ENCODE results near the gene KIAA0753. TPM values are rescaled to one million over a fixed set of nuclear protein-coding genes. Genes with fewer than 3 reads are reported as not detected.

Gene KIAA0753
- total and polyA plus RNA-seq, 2 of the 4 experiments (the other 2 are of a cell fraction): 10.2 to 17.6 TPM

DNA sequence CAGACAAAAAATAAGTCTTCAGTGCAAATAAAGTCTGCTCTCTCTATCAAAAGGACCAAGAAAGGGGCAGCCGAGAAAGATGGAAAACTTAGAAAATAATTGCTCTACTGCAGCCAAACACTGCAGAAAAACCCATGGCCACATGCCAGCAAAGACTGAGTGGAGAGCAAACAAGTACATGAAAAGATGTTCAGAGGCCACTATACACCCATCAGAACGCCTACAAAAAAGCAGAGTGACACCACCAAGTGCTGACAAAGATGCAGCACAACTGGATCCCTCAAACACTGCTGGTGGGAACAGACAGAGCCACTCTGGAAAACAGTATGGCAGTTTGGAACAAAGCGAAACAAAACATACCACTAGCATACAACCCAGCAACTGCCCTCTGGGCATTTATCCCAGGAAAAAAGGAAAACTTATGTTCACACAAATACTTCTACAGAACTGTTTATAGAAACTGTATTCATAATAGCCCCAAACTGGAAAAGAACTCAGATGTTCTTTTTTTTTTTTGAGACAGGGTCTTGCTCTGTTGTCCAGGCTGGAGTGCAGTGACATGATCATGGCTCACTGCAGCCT, 36.7 kb downstream of the KIAA0753 start:
- Histone ChIP-seq H4K91ac (ENCODE audit: insufficient read depth, low read depth, low read length) (no peak overlapping the region), H3K36me3 (ENCODE audit: control insufficient read depth, insufficient read depth, low read length) (peaks cover 39% of the 10 kb centered on the region), H2AK9ac (replicated peaks; ENCODE audit: low read depth, low read length, poor library complexity) (no peak overlapping the region), H3K4me1 (ENCODE audit: control insufficient read depth, insufficient read depth, low read length) (peaks cover 1% of the 10 kb centered on the region; the same call in 1 of the 2 replicates), H3K27ac (ENCODE audit: insufficient read depth, low read length) (peak overlapping the region; percentile 56; the same call in 1 of the 2 replicates), H4K5ac (ENCODE audit: low read depth, low read length) (no peak overlapping the region; the same call in 1 of the 2 replicates), H2BK5ac (ENCODE audit: low read depth, low read length, poor library complexity, severe bottlenecking) (no peak overlapping the region), H3K23ac (ENCODE audit: low read depth, low read length) (no peak overlapping the region; the same call in 1 of the 2 replicates), H4K8ac (ENCODE audit: low read depth in 2 of 2, low read length in 2 of 2) (no peak overlapping the region), H3K14ac (replicated peaks; ENCODE audit: low read depth, low read length) (no peak overlapping the region), H4K20me1 (ENCODE audit: insufficient read depth, low read length) (no peaks in the 10 kb centered on the region), H3K79me1 (ENCODE audit: low read depth in 1 of 2, low read length in 2 of 2) (peaks cover 16 to 30% of the 10 kb centered on the region in 2 experiments; a peak in 3 of 4 replicates), H3K9me1 (ENCODE audit: insufficient read depth, low read length) (no peaks in the 10 kb centered on the region; the same call in 1 of the 2 replicates), H2AFZ (replicated peaks; ENCODE audit: low read length, poor library complexity) (no peak overlapping the region), H3K27me3 (ENCODE audit: control insufficient read depth, insufficient read depth, low read length) (no peaks in the 10 kb centered on the region), H3K18ac (ENCODE audit: low read depth, low read length) (no peak overlapping the region), H3K9ac (ENCODE audit: low read depth, low read length) (no peak overlapping the region), H3K56ac (ENCODE audit: extremely low read depth, insufficient read depth, low read length) (no peak overlapping the region), H3K9me3 (ENCODE audit: control insufficient read depth, insufficient read depth, low read length) (no peaks in the 10 kb centered on the region), H3K4me2 (ENCODE audit: low read depth, low read length) (peak overlapping the region; percentile 18; the same call in 1 of the 2 replicates), H2AK5ac (ENCODE audit: low read depth, low read length) (no peak overlapping the region), H2BK120ac (ENCODE audit: low read depth, low read length) (no peak overlapping the region), H3K4ac (ENCODE audit: low read depth, low read length) (no peak overlapping the region), H2BK20ac (ENCODE audit: low read depth, low read length) (no peak overlapping the region), H3K4me3 (ENCODE audit: insufficient read depth, low read depth, low read length) (no peak overlapping the region), H2BK15ac (ENCODE audit: low read depth, low read length) (no peak overlapping the region)
- intact Hi-C loops (cut with micrococcal nuclease) (no loop called here), in situ Hi-C loops (cut with MboI; ENCODE audit: low sequenced_read_pairs) (no loop called here), dilution Hi-C loops (cut with HindIII; ENCODE audit: low sequenced_read_pairs, unreplicated experiment) (no loop called here)
- CTCF ChIA-PET: no interaction called here
- ATAC-seq (ENCODE audit: low read depth) (peak; percentile 82), DNase-seq (peak; percentile 30)
- TF ChIP-seq POLR2A (IDR thresholded peaks at IDR 0.05; ENCODE audit: low read depth, low read length): no peak
- TF ChIP-seq CHD1 (IDR thresholded peaks at IDR 0.05; ENCODE audit: low read depth, low read length): no peak
- TF ChIP-seq, protein P1, sequence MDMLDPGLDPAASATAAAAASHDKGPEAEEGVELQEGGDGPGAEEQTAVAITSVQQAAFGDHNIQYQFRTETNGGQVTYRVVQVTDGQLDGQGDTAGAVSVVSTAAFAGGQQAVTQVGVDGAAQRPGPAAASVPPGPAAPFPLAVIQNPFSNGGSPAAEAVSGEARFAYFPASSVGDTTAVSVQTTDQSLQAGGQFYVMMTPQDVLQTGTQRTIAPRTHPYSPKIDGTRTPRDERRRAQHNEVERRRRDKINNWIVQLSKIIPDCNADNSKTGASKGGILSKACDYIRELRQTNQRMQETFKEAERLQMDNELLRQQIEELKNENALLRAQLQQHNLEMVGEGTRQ (IDR thresholded peaks at IDR 0.05; ENCODE audit: low read depth, low read length): no peak
- TF ChIP-seq NFE2L2 (IDR thresholded peaks at IDR 0.05; ENCODE audit: low read depth, low read length): no peak
- no peak for TF ChIP-seq RAD21 (IDR thresholded peaks at IDR 0.05; ENCODE audit: low read length)
- no peak for TF ChIP-seq BHLHE40 (IDR thresholded peaks at IDR 0.05; ENCODE audit: low read depth, low read length)
- TF ChIP-seq RCOR1 (IDR thresholded peaks at IDR 0.05; ENCODE audit: insufficient replicate concordance, low read length): no peak
- no peak for TF ChIP-seq RFX5 (IDR thresholded peaks at IDR 0.05; ENCODE audit: low read depth, low read length)
- no peak for TF ChIP-seq MXI1 (IDR thresholded peaks at IDR 0.05; ENCODE audit: borderline replicate concordance, low read depth, low read length)
- TF ChIP-seq, protein P2, sequence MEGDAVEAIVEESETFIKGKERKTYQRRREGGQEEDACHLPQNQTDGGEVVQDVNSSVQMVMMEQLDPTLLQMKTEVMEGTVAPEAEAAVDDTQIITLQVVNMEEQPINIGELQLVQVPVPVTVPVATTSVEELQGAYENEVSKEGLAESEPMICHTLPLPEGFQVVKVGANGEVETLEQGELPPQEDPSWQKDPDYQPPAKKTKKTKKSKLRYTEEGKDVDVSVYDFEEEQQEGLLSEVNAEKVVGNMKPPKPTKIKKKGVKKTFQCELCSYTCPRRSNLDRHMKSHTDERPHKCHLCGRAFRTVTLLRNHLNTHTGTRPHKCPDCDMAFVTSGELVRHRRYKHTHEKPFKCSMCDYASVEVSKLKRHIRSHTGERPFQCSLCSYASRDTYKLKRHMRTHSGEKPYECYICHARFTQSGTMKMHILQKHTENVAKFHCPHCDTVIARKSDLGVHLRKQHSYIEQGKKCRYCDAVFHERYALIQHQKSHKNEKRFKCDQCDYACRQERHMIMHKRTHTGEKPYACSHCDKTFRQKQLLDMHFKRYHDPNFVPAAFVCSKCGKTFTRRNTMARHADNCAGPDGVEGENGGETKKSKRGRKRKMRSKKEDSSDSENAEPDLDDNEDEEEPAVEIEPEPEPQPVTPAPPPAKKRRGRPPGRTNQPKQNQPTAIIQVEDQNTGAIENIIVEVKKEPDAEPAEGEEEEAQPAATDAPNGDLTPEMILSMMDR (conservative IDR thresholded peaks at IDR 0.05; ENCODE audit: low read depth, low read length): no peak
- TF ChIP-seq MAFK (IDR thresholded peaks at IDR 0.05; ENCODE audit: low read depth, low read length): no peak
- TF ChIP-seq SMC3 (IDR thresholded peaks at IDR 0.05; ENCODE audit: low read depth, low read length): no peak
- TF ChIP-seq, protein P3, sequence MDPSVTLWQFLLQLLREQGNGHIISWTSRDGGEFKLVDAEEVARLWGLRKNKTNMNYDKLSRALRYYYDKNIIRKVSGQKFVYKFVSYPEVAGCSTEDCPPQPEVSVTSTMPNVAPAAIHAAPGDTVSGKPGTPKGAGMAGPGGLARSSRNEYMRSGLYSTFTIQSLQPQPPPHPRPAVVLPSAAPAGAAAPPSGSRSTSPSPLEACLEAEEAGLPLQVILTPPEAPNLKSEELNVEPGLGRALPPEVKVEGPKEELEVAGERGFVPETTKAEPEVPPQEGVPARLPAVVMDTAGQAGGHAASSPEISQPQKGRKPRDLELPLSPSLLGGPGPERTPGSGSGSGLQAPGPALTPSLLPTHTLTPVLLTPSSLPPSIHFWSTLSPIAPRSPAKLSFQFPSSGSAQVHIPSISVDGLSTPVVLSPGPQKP (IDR thresholded peaks at IDR 0.05; ENCODE audit: borderline replicate concordance, low read depth, low read length): no peak
- TF ChIP-seq MAZ (IDR thresholded peaks at IDR 0.05; ENCODE audit: borderline replicate concordance, low read depth, low read length): no peak
- POLR2A ChIA-PET (ENCODE audit: unreplicated experiment): no interaction called here
- no TSS peak for BruUV-seq (replicated peaks)
- no CpG with 5 or more reads among the region's 3 CpGs for WGBS, 2 experiments (ENCODE audit: extremely low coverage in 2 of 2, insufficient read length in 1 of 2)
